ENCODE results near the gene KCNK2. TPM values are rescaled to one million over a fixed set of nuclear protein-coding genes. Genes with fewer than 3 reads are reported as not detected.

Gene KCNK2
- total RNA-seq, 1 donor = 86.9 TPM

DNA sequence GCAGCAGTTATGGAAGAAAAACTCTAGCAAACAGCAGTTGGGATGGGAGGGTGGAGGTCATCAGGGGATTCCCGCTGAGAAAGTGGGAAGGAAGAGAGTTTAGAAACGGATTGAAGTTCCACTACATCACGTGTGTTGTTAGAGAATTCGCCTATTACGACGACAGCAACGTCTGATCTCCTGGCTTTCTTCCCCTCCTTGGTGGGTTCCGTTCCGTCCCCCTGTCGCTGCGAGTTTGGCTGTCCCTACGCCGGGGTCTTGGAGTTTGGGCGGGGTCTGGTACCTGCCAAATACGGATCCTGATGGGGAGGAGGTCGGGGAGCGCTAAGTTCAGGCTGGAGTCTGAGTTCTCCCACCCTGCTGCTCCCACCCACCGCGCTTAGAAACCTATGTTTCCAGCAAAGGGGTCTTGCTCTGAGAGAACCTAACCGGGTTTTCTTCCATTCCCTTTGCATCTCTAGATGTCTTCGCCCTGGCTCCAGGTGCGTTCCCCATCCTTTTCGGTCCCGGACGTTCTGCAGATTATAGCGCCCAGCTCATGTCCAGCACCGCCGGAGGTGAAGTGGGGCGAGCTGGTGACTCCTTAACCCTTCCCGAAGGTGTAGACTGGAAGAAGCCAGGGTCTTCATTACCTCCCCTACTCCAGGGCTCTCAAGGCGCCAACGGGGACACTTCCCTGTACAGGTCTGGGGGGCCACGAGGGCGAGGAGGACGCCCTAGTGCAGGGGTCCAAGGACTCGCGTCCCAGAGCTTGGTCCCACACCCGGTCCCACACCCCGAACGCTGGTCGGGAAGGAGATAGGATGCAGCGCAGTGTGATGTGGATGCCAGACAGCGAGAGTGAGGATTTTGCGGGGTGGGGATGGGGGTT lies 641 bp upstream of the KCNK2 start:
- Histone ChIP-seq H4K20me1 (ENCODE audit: insufficient read depth, low read length) (no peaks in the 10 kb centered on the region), H2AFZ (ENCODE audit: low read length) (peak overlapping the region; percentile 81), H3K9me3 (ENCODE audit: low read depth, low read length) (no peaks in the 10 kb centered on the region), H3K4me3 (ENCODE audit: insufficient read depth, low read length) (peak overlapping the region; percentile 84), H3K36me3 (ENCODE audit: insufficient read depth, low read length) (no peaks in the 10 kb centered on the region), H3K4me2 (ENCODE audit: insufficient read depth, low read length) (peak overlapping the region; percentile 90), H3K4me1 (ENCODE audit: insufficient read depth, low read length) (peaks cover 9% of the 10 kb centered on the region), H3K27me3 (ENCODE audit: insufficient read depth, low read length) (no peaks in the 10 kb centered on the region), H3K27ac (ENCODE audit: low read depth, low read length) (peak overlapping the region; percentile 42), H3K79me2 (ENCODE audit: insufficient read depth, low read length) (peaks cover 40% of the 10 kb centered on the region)
- DNase-seq (ENCODE audit: insufficient read length, low spot score, missing footprints) = no peak
- TF ChIP-seq, protein P1, sequence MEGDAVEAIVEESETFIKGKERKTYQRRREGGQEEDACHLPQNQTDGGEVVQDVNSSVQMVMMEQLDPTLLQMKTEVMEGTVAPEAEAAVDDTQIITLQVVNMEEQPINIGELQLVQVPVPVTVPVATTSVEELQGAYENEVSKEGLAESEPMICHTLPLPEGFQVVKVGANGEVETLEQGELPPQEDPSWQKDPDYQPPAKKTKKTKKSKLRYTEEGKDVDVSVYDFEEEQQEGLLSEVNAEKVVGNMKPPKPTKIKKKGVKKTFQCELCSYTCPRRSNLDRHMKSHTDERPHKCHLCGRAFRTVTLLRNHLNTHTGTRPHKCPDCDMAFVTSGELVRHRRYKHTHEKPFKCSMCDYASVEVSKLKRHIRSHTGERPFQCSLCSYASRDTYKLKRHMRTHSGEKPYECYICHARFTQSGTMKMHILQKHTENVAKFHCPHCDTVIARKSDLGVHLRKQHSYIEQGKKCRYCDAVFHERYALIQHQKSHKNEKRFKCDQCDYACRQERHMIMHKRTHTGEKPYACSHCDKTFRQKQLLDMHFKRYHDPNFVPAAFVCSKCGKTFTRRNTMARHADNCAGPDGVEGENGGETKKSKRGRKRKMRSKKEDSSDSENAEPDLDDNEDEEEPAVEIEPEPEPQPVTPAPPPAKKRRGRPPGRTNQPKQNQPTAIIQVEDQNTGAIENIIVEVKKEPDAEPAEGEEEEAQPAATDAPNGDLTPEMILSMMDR (IDR thresholded peaks at IDR 0.05; ENCODE audit: extremely low read depth, low read depth, low read length) = no peak

DNA sequence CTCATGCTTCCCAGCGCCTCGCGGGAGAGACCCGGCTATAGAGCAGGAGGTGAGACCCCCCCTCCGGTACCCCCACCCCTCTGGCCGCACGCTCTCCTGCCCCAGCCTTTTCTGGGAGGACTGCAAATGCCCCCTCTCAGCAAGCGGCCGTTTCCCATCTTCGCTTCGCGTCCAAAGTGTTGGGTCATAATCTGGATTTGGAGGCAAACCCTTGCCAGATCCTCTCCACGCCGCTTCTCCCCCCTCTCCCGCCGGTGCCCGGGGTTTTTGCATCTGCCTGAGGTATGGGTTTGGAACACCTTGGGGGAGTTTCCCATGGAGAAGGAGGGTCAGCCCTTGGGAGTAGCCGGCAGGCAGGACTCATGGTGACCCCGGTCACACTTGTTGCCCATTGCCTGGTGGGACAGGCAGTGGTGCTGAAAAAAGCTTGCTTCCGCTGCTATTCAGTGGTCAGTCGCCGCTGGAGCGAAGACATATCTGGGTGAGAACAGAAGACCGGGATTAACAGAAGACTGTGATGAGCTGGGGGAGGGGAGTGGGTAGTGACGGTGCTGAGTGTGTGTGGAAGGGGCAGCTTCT lies 935 bp downstream of the KCNK2 start:
- Histone ChIP-seq H3K79me2 (ENCODE audit: insufficient read depth, low read length) (peaks cover 50% of the 10 kb centered on the region), H3K27ac (ENCODE audit: low read depth, low read length) (peak overlapping the region; percentile 44), H3K4me2 (ENCODE audit: insufficient read depth, low read length) (peak overlapping the region; percentile 85)

DNA sequence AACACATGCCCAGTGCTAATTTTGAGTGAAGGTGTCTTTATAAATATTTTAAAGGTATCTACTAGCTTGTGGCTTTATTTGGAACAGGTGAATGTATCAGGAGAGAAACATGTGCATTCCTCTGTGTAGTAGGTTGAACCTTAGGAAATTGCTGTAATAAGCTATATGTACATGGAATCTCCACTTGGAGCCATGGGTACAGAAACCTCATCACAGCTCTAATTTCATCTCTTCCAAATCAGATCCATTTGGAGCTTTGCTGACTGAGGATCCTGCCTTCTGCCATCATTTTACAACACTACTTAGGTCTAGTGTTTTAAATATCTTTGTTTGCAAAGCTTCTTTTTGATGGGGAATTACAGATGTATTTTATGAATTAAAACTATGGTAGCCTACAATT lies 2.1 kb downstream of the KCNK2 start:
- H3K27ac ChIP-seq (ENCODE audit: low read depth, low read length) = no peak overlapping the region
- no peak for DNase-seq (ENCODE audit: insufficient read length, low spot score, missing footprints)
- no peaks in the 10 kb centered on the region for H4K20me1 ChIP-seq (ENCODE audit: insufficient read depth, low read length)
- peak overlapping the region; percentile 85 for H3K4me2 ChIP-seq (ENCODE audit: insufficient read depth, low read length)
- H3K4me1 ChIP-seq (ENCODE audit: insufficient read depth, low read length) = peaks cover 9% of the 10 kb centered on the region
- H3K9me3 ChIP-seq (ENCODE audit: low read depth, low read length) = no peaks in the 10 kb centered on the region
- TF ChIP-seq, protein P1 (IDR thresholded peaks at IDR 0.05; ENCODE audit: extremely low read depth, low read depth, low read length) = no peak
- H3K4me3 ChIP-seq (ENCODE audit: insufficient read depth, low read length) = peak overlapping the region; percentile 84
- peaks cover 58% of the 10 kb centered on the region for H3K79me2 ChIP-seq (ENCODE audit: insufficient read depth, low read length)
- no peaks in the 10 kb centered on the region for H3K27me3 ChIP-seq (ENCODE audit: insufficient read depth, low read length)
- no peak overlapping the region for H2AFZ ChIP-seq (ENCODE audit: low read length)
- peaks cover 17% of the 10 kb centered on the region for H3K36me3 ChIP-seq (ENCODE audit: insufficient read depth, low read length)

More for the DNA sequence above, 935 bp downstream of the KCNK2 start:
- TF ChIP-seq, protein P1 (IDR thresholded peaks at IDR 0.05; ENCODE audit: extremely low read depth, low read depth, low read length) = no peak
- Histone ChIP-seq H2AFZ (ENCODE audit: low read length) (peak overlapping the region; percentile 72), H3K36me3 (ENCODE audit: insufficient read depth, low read length) (peaks cover 10% of the 10 kb centered on the region), H3K4me1 (ENCODE audit: insufficient read depth, low read length) (peaks cover 9% of the 10 kb centered on the region), H3K4me3 (ENCODE audit: insufficient read depth, low read length) (peak overlapping the region; percentile 84), H3K9me3 (ENCODE audit: low read depth, low read length) (no peaks in the 10 kb centered on the region), H3K27me3 (ENCODE audit: insufficient read depth, low read length) (no peaks in the 10 kb centered on the region), H4K20me1 (ENCODE audit: insufficient read depth, low read length) (no peaks in the 10 kb centered on the region)
- DNase-seq (ENCODE audit: insufficient read length, low spot score, missing footprints) = peak; percentile 92

DNA sequence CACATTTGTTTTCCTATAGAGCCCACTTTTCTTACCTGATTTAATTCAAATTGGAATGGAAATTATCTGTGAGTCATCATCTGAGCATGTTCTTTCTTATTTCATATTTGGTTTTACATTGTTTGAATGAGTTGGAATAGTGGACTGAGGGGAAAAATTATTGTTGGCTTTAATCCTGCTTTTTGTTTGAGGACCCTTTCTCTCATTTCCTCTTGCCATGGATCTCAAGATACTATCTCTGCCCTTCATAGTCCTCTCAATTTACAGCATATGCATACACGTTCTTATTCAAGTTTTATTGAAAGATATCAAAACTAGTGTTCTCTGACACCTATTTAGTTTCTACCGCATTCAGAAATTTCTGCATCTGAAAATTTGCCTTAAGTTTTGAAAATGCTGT lies 5.1 kb downstream of the KCNK2 start:
- Histone ChIP-seq H3K27me3 (ENCODE audit: insufficient read depth, low read length) (no peaks in the 10 kb centered on the region), H3K27ac (ENCODE audit: low read depth, low read length) (no peak overlapping the region), H4K20me1 (ENCODE audit: insufficient read depth, low read length) (peaks cover 2% of the 10 kb centered on the region), H3K4me2 (ENCODE audit: insufficient read depth, low read length) (no peak overlapping the region), H3K79me2 (ENCODE audit: insufficient read depth, low read length) (peaks cover 68% of the 10 kb centered on the region), H3K4me3 (ENCODE audit: insufficient read depth, low read length) (no peak overlapping the region), H2AFZ (ENCODE audit: low read length) (no peak overlapping the region), H3K9me3 (ENCODE audit: low read depth, low read length) (no peaks in the 10 kb centered on the region), H3K4me1 (ENCODE audit: insufficient read depth, low read length) (no peaks in the 10 kb centered on the region), H3K36me3 (ENCODE audit: insufficient read depth, low read length) (peaks cover 37% of the 10 kb centered on the region)
- TF ChIP-seq, protein P1 (IDR thresholded peaks at IDR 0.05; ENCODE audit: extremely low read depth, low read depth, low read length) = no peak
- DNase-seq (ENCODE audit: insufficient read length, low spot score, missing footprints) = no peak
